Chondrocyte (in vitro differentiated cells): ENCODE data around the gene IL1RL1. TPM values are rescaled to one million over a fixed set of nuclear protein-coding genes. Genes with fewer than 3 reads are reported as not detected.

Experiments
- DNase-seq: peaks from one replicate; pipeline ENCODE4 v3.0.0; 2021; ENCODE audit warnings: mixed read lengths, low spot score
- H3K27ac Mint-ChIP-seq: one replicate; pipeline ENCODE4 v1.8.0; 2021; ENCODE audit warnings: mild to moderate bottlenecking, moderate library complexity, mixed read lengths; ENCODE audit not compliant: unreplicated experiment
- H3K27me3 Mint-ChIP-seq: 2 replicates; pipeline ENCODE4 v1.8.0; 2021; ENCODE audit warnings: low read depth, mixed read lengths
- H3K36me3 Mint-ChIP-seq: 2 replicates; pipeline ENCODE4 v1.8.0; 2021; ENCODE audit warnings: low read depth, mixed read lengths
- H3K4me1 Mint-ChIP-seq: 2 replicates; pipeline ENCODE4 v1.8.0; 2021; ENCODE audit warnings: low read depth, mild to moderate bottlenecking, mixed read lengths
- H3K4me3 Mint-ChIP-seq: one replicate; pipeline ENCODE4 v1.8.0; 2021; ENCODE audit warnings: mild to moderate bottlenecking, moderate library complexity, mixed read lengths; ENCODE audit not compliant: unreplicated experiment
- H3K9me3 Mint-ChIP-seq: 2 replicates; pipeline ENCODE4 v1.8.0; 2021; ENCODE audit warnings: low read depth, mixed read lengths
- CTCF ChIP-seq: fragments of 200-600 bp; sonication (generic); IDR thresholded peaks from 2 replicates; pipeline ENCODE4 v1.5.0; 2021; ENCODE audit warnings: antibody characterized with exemption, mild to moderate bottlenecking, moderate library complexity
- total RNA-seq: library from RNA; stranded (reverse); gene quantifications from 3 replicates; pipeline ENCODE4 v1.2.1, GENCODE V29; 2021

IL1RL1 gene
- total RNA-seq, 1 donor from 2014 or later: not detected

GRCh38 chr2:102306125-102306524 is 5.2 kb upstream of the IL1RL1 start:
- Mint-ChIP-seq H3K27me3 (peaks cover 50% of the 10 kb centered on the region), H3K36me3 (no peaks in the 10 kb centered on the region), H3K4me3 (no peak overlapping the region), H3K27ac (no peak overlapping the region), H3K4me1 (peaks cover 6% of the 10 kb centered on the region), H3K9me3 (no peaks in the 10 kb centered on the region)
- no peak for TF ChIP-seq CTCF
- DNase-seq: no peak

GRCh38 chr2:102313025-102313424 is 1.7 kb downstream of the IL1RL1 start:
- no peak for TF ChIP-seq CTCF
- Mint-ChIP-seq H3K27ac (no peak overlapping the region), H3K9me3 (no peaks in the 10 kb centered on the region), H3K36me3 (no peaks in the 10 kb centered on the region), H3K27me3 (peaks cover 19% of the 10 kb centered on the region), H3K4me1 (no peaks in the 10 kb centered on the region), H3K4me3 (no peak overlapping the region)
- no peak for DNase-seq

GRCh38 chr2:102313471-102313870 is 2.1 kb downstream of the IL1RL1 start:
- Mint-ChIP-seq H3K27me3 (peaks cover 15% of the 10 kb centered on the region), H3K27ac (no peak overlapping the region), H3K36me3 (no peaks in the 10 kb centered on the region), H3K9me3 (no peaks in the 10 kb centered on the region), H3K4me1 (no peaks in the 10 kb centered on the region), H3K4me3 (no peak overlapping the region)
- TF ChIP-seq CTCF: no peak
- DNase-seq: no peak

- H3K27me3 Mint-ChIP-seq: peaks cover 14% of the 10 kb centered on the region
- H3K36me3 Mint-ChIP-seq: no peaks in the 10 kb centered on the region
- H3K4me3 Mint-ChIP-seq: no peak overlapping the region
- no peak overlapping the region for H3K27ac Mint-ChIP-seq
- no peaks in the 10 kb centered on the region for H3K9me3 Mint-ChIP-seq
- no peaks in the 10 kb centered on the region for H3K4me1 Mint-ChIP-seq
- TF ChIP-seq CTCF: no peak
- DNase-seq: no peak
Measured at GRCh38 chr2:102313950-102314349, 2.6 kb downstream of the IL1RL1 start.

GRCh38 chr2:102315921-102316320 is 4.6 kb downstream of the IL1RL1 start:
- Mint-ChIP-seq H3K27ac (no peak overlapping the region), H3K4me1 (no peaks in the 10 kb centered on the region), H3K27me3 (peaks cover 13% of the 10 kb centered on the region), H3K9me3 (no peaks in the 10 kb centered on the region), H3K36me3 (no peaks in the 10 kb centered on the region), H3K4me3 (no peak overlapping the region)
- TF ChIP-seq CTCF: no peak
- DNase-seq: no peak
